Erythroblast (primary cell): ENCODE data around the gene RANBP1.

Source experiments
- GATA1 ChIP-seq: IDR thresholded peaks from 2 replicates; pipeline ENCODE4 v1.6.1; 2011; ENCODE audit warnings: low read depth, mild to moderate bottlenecking, control low read depth, low read length, moderate library complexity
- POLR2A ChIP-seq: IDR thresholded peaks from 2 replicates; pipeline ENCODE4 v1.6.1; 2011; ENCODE audit warnings: mild to moderate bottlenecking, low read length

DNA sequence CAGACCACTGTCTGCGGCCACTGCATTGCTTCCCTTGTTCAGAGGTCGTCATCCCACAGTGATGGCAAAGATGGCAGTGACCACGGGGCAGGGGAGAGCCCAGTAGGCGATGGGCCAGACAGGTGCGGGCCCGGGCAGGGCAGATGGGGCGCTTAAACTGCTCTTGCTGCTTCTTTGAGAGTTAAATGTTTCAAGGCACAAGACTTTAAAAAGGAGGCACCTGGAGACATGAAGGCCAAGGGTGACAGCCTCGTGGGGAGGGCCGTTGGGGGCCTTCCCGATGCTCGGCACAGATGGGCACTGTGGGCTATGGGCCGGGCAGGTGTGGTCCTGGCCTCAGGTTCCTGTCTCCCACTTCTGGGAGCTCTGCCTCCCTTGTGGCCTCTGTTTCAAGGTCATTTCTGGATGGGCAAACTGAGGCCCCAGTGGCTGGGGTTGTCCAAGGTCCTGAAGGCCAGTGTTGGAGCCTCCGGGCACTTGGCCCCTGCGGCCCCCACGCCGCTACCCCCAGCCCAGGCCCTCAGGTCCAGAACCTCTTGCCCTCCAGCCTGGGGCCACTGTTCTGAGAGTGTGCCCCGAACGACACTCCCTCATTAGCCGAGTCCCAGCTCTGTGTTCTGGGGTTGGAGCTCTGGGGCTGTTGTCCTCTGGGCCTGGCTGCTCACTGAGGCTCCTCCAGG is 51.9 kb downstream of the RANBP1 start:
- TF ChIP-seq POLR2A (no peak), GATA1 (no peak)
